ENCODE data around the gene RAB11FIP3.

- TF ChIP-seq CTCF (IDR thresholded peaks at IDR 0.05 in 8 of 11, conservative IDR thresholded peaks at IDR 0.05 in 3 of 11), result no peak
- TF ChIP-seq POLR2A (IDR thresholded peaks at IDR 0.05), result no peak
Observed at GRCh38 chr16:536746-537145, 111.3 kb downstream of the RAB11FIP3 start.

All from spleen (tissue), 7 donors.